Lower leg skin (tissue), 3 donors: Measurements from ENCODE around the gene DUOXA2.
"Not testable (repeated sequence)": the region's sequence is repeated elsewhere in the genome, so short reads cannot be mapped to it uniquely, and the experiment has no call there.

ENCODE experiments used
- CTCF ChIP-seq, 3 donors: fragments of 450-650 bp; IDR thresholded peaks; one replicate each; pipeline ENCODE4 v1.5.1; 2016; ENCODE audit warnings: antibody characterized with exemption in 3 of 3, mild to moderate bottlenecking in 3 of 3, moderate library complexity in 2 of 3
- POLR2A ChIP-seq, 2 donors: fragments of 450-650 bp; IDR thresholded peaks; one replicate each; pipeline ENCODE4 v1.6.1; 2016 to 2017; ENCODE audit warnings: antibody characterized with exemption in 2 of 2, mild to moderate bottlenecking in 1 of 2, moderate library complexity in 1 of 2

GRCh38 chr15:45069942-45070360 is 44.2 kb upstream of the DUOXA2 start:
- TF ChIP-seq CTCF, POLR2A (IDR thresholded peaks at IDR 0.05): not testable (repeated sequence)
